GM23338 (cell line): ENCODE data around the gene MYCBPAP. TPM values are rescaled to one million over a fixed set of nuclear protein-coding genes. Genes with fewer than 3 reads are reported as not detected.

Source experiments
- ATAC-seq: fragments of 200-7000 bp; cut with Tn5 transposase; 3 replicates; pipeline ENCODE4 v1.9.1; 2020
- DNase-seq: peaks from one replicate; pipeline ENCODE4 v3.0.0-alpha.2; 2015; ENCODE audit warnings: low spot score
- H2AFZ ChIP-seq: fragments of 200-600 bp; sonication (generic); 2 replicates; pipeline ENCODE4 v1.8.0; 2016; ENCODE audit warnings: antibody characterized with exemption, mild to moderate bottlenecking, moderate library complexity
- H3F3A ChIP-seq: fragments of 200-600 bp; sonication (generic); replicated peaks from 2 replicates; pipeline ENCODE4 v1.8.0; 2017; ENCODE audit warnings: antibody characterized with exemption, mixed run types, low read depth
- H3K27ac ChIP-seq: fragments of 200-600 bp; sonication (generic); 2 replicates; pipeline ENCODE4 v1.6.1; 2016; ENCODE audit warnings: low read depth
- H3K27me3 ChIP-seq: fragments of 200-600 bp; sonication (generic); 2 replicates; pipeline ENCODE4 v1.8.0; 2016; ENCODE audit warnings: mild to moderate bottlenecking, mixed run types, moderate library complexity; ENCODE audit not compliant: insufficient read depth
- H3K36me3 ChIP-seq: fragments of 200-600 bp; sonication (generic); 2 replicates; pipeline ENCODE4 v1.8.0; 2016; ENCODE audit warnings: mild to moderate bottlenecking; ENCODE audit not compliant: insufficient read depth
- H3K4me1 ChIP-seq: fragments of 200-600 bp; sonication (generic); 2 replicates; pipeline ENCODE4 v1.8.0; 2016; ENCODE audit warnings: mild to moderate bottlenecking, moderate library complexity; ENCODE audit not compliant: insufficient read depth
- H3K4me2 ChIP-seq: fragments of 200-600 bp; sonication (generic); 2 replicates; pipeline ENCODE4 v1.7.1; 2017; ENCODE audit warnings: mixed run types
- H3K4me3 ChIP-seq: fragments of 200-600 bp; sonication (generic); 2 replicates; pipeline ENCODE4 v1.6.1; 2016; ENCODE audit warnings: mixed run types
- H3K79me2 ChIP-seq: fragments of 200-600 bp; sonication (generic); replicated peaks from 2 replicates; pipeline ENCODE4 v1.8.0; 2017; ENCODE audit warnings: mild to moderate bottlenecking; ENCODE audit not compliant: insufficient read depth
- H3K9me2 ChIP-seq: fragments of 200-600 bp; sonication (generic); 2 replicates; pipeline ENCODE4 v1.8.0; 2017; ENCODE audit not compliant: insufficient read depth
- H4K20me1 ChIP-seq: fragments of 200-600 bp; sonication (generic); replicated peaks from 2 replicates; pipeline ENCODE4 v1.8.0; 2017; ENCODE audit warnings: mild to moderate bottlenecking; ENCODE audit not compliant: insufficient read depth
- H3K27ac Mint-ChIP-seq: 2 replicates; pipeline ENCODE4 v1.8.0; 2020; ENCODE audit warnings: inconsistent platforms, mild to moderate bottlenecking, moderate library complexity, mixed read lengths
- H3K27me3 Mint-ChIP-seq: 3 replicates; pipeline ENCODE4 v1.8.0; 2022; ENCODE audit warnings: low read depth, mild to moderate bottlenecking, moderate library complexity, mixed read lengths, inconsistent platforms; ENCODE audit not compliant: insufficient read depth, poor library complexity
- H3K36me3 Mint-ChIP-seq: 3 replicates; pipeline ENCODE4 v1.8.0; 2021; ENCODE audit warnings: low read depth, mild to moderate bottlenecking, inconsistent platforms, moderate library complexity, mixed read lengths
- H3K4me1 Mint-ChIP-seq: 3 replicates; pipeline ENCODE4 v1.8.0; 2020; ENCODE audit warnings: mild to moderate bottlenecking, inconsistent platforms, mixed read lengths
- H3K4me3 Mint-ChIP-seq: 3 replicates; pipeline ENCODE4 v1.8.0; 2021; ENCODE audit warnings: moderate library complexity, mild to moderate bottlenecking, inconsistent platforms, mixed read lengths
- H3K9me3 Mint-ChIP-seq: 3 replicates; pipeline ENCODE4 v1.8.0; 2020; ENCODE audit warnings: moderate library complexity, mild to moderate bottlenecking, inconsistent platforms, mixed read lengths
- CREB1 ChIP-seq: fragments of 250-450 bp; sonication (Bioruptor Pico); IDR thresholded peaks from 2 replicates; pipeline ENCODE4 v1.5.0; 2020; ENCODE audit warnings: low read depth, mild to moderate bottlenecking, moderate library complexity
- EZH2 ChIP-seq: fragments of 200-600 bp; sonication (generic); IDR thresholded peaks from one replicate; pipeline ENCODE4 v1.8.0; 2017; ENCODE audit warnings: antibody characterized with exemption, mild to moderate bottlenecking, low read depth; ENCODE audit not compliant: unreplicated experiment
- EZH2phosphoT487 ChIP-seq: fragments of 200-600 bp; sonication (generic); IDR thresholded peaks from one replicate; pipeline ENCODE4 v1.8.1; 2018; ENCODE audit warnings: antibody characterized with exemption; ENCODE audit not compliant: unreplicated experiment
- JUNB ChIP-seq: IDR thresholded peaks from one replicate; pipeline ENCODE4 v1.6.1; 2016; ENCODE audit warnings: antibody characterized with exemption; ENCODE audit not compliant: unreplicated experiment
- NANOG ChIP-seq: IDR thresholded peaks from 2 replicates; pipeline ENCODE4 v1.6.1; 2016; ENCODE audit warnings: antibody characterized with exemption, borderline replicate concordance
- POLR2AphosphoS5 ChIP-seq: IDR thresholded peaks from 2 replicates; pipeline ENCODE4 v1.6.1; 2016; ENCODE audit warnings: antibody characterized with exemption, low read depth
- STAT1 ChIP-seq: IDR thresholded peaks from one replicate; pipeline ENCODE4 v1.6.1; 2016; ENCODE audit warnings: antibody characterized with exemption; ENCODE audit not compliant: unreplicated experiment
- ZNF114 ChIP-seq: fragments of 250-450 bp; sonication (Bioruptor Pico); IDR thresholded peaks from 2 replicates; pipeline ENCODE4 v1.5.0; 2020; ENCODE audit warnings: mild to moderate bottlenecking, moderate library complexity
- ZNF331 ChIP-seq: fragments of 250-450 bp; sonication (Bioruptor Pico); IDR thresholded peaks from 2 replicates; pipeline ENCODE4 v1.5.0; 2020; ENCODE audit warnings: low read depth, mild to moderate bottlenecking, moderate library complexity
- polyA plus RNA-seq: library from polyadenylated mRNA; unstranded; fragments of >200 nt; fragmentation: Nextera tagmentation; extraction: Ambion mirVana; gene quantifications from 2 replicates; pipeline ENCODE4 v1.2.1, GENCODE V29; 2016
- total RNA-seq: library from RNA; depleted of rRNA; stranded (reverse); fragments of >200 nt; shearing (Covaris generic); gene quantifications from 2 replicates; pipeline ENCODE4 v1.2.3, GENCODE V29; 2014
- TF ChIP-seq, protein P1 (sequence below): IDR thresholded peaks from one replicate; pipeline ENCODE4 v1.6.1; 2018; ENCODE audit warnings: antibody characterized with exemption; ENCODE audit not compliant: unreplicated experiment
- TF ChIP-seq, protein P2 (sequence below): IDR thresholded peaks from 2 replicates; pipeline ENCODE4 v1.6.1; 2016; ENCODE audit warnings: antibody characterized with exemption
- TF ChIP-seq, protein P3 (sequence below): fragments of 250-450 bp; sonication (Bioruptor Pico); IDR thresholded peaks from 2 replicates; pipeline ENCODE4 v1.5.0; 2020; ENCODE audit warnings: mild to moderate bottlenecking, moderate library complexity
- TF ChIP-seq, protein P4 (sequence below), 2 experiments: fragments of 200-600 bp in 1 of 2; sonication (generic) in 1 of 2; conservative IDR thresholded peaks; 2 replicates each; pipeline versions ENCODE4 v1.5.1 to v1.6.1; 2016 to 2017; ENCODE audit warnings: antibody characterized with exemption in 2 of 2, low read depth in 2 of 2, mild to moderate bottlenecking in 2 of 2, moderate library complexity in 1 of 2

The MYCBPAP gene
- total and polyA plus RNA-seq, 2 experiments from 2014 or later = 0.63 to 1.7 TPM

DNA sequence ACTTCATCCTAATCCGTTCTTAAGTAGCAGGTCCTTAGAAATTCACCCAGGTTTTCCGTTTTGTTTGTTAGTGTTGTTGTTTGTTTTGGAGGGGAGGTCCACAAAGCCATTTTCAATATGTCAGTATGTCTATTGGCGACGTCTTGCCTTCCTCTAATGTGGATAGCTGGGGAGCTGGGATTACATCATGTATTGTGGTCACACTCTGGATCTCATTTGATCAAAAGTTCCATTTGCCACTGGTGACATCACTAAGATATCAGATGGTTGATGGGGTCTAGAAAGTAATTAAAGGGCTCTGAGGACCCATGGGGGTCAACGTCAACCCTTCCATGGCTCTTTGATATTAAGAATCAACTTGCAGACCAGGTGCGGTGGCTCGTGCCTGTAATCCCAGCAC is 21.6 kb downstream of the MYCBPAP start:
- Histone ChIP-seq H3K4me1 (peaks cover 12% of the 10 kb centered on the region), H3K27me3 (peaks cover 28% of the 10 kb centered on the region), H3K27ac (no peak overlapping the region), H3K36me3 (no peaks in the 10 kb centered on the region), H3K4me3 (no peak overlapping the region), H3K4me2 (no peak overlapping the region), H4K20me1 (no peaks in the 10 kb centered on the region), H3K79me2 (no peaks in the 10 kb centered on the region), H3F3A (0 out of 2 replicates have a peak, but pooled peaks cover 4% of the 10 kb centered on the region), H2AFZ (no peak overlapping the region), H3K9me2 (peaks cover 3% of the 10 kb centered on the region; the same call in 1 of the 2 replicates)
- no peak overlapping the region for H3K4me3 Mint-ChIP-seq
- no peaks in the 10 kb centered on the region; the same call in 2 of the 3 replicates for H3K36me3 Mint-ChIP-seq
- no peak for TF ChIP-seq STAT1
- TF ChIP-seq, protein P1, sequence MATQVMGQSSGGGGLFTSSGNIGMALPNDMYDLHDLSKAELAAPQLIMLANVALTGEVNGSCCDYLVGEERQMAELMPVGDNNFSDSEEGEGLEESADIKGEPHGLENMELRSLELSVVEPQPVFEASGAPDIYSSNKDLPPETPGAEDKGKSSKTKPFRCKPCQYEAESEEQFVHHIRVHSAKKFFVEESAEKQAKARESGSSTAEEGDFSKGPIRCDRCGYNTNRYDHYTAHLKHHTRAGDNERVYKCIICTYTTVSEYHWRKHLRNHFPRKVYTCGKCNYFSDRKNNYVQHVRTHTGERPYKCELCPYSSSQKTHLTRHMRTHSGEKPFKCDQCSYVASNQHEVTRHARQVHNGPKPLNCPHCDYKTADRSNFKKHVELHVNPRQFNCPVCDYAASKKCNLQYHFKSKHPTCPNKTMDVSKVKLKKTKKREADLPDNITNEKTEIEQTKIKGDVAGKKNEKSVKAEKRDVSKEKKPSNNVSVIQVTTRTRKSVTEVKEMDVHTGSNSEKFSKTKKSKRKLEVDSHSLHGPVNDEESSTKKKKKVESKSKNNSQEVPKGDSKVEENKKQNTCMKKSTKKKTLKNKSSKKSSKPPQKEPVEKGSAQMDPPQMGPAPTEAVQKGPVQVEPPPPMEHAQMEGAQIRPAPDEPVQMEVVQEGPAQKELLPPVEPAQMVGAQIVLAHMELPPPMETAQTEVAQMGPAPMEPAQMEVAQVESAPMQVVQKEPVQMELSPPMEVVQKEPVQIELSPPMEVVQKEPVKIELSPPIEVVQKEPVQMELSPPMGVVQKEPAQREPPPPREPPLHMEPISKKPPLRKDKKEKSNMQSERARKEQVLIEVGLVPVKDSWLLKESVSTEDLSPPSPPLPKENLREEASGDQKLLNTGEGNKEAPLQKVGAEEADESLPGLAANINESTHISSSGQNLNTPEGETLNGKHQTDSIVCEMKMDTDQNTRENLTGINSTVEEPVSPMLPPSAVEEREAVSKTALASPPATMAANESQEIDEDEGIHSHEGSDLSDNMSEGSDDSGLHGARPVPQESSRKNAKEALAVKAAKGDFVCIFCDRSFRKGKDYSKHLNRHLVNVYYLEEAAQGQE = no peak
- TF ChIP-seq CREB1 (CRISPR knock-in tag) = no peak
- TF ChIP-seq ZNF114 = no peak
- TF ChIP-seq, protein P2, sequence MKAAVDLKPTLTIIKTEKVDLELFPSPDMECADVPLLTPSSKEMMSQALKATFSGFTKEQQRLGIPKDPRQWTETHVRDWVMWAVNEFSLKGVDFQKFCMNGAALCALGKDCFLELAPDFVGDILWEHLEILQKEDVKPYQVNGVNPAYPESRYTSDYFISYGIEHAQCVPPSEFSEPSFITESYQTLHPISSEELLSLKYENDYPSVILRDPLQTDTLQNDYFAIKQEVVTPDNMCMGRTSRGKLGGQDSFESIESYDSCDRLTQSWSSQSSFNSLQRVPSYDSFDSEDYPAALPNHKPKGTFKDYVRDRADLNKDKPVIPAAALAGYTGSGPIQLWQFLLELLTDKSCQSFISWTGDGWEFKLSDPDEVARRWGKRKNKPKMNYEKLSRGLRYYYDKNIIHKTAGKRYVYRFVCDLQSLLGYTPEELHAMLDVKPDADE = no peak
- no peak for TF ChIP-seq JUNB
- TF ChIP-seq, protein P3, sequence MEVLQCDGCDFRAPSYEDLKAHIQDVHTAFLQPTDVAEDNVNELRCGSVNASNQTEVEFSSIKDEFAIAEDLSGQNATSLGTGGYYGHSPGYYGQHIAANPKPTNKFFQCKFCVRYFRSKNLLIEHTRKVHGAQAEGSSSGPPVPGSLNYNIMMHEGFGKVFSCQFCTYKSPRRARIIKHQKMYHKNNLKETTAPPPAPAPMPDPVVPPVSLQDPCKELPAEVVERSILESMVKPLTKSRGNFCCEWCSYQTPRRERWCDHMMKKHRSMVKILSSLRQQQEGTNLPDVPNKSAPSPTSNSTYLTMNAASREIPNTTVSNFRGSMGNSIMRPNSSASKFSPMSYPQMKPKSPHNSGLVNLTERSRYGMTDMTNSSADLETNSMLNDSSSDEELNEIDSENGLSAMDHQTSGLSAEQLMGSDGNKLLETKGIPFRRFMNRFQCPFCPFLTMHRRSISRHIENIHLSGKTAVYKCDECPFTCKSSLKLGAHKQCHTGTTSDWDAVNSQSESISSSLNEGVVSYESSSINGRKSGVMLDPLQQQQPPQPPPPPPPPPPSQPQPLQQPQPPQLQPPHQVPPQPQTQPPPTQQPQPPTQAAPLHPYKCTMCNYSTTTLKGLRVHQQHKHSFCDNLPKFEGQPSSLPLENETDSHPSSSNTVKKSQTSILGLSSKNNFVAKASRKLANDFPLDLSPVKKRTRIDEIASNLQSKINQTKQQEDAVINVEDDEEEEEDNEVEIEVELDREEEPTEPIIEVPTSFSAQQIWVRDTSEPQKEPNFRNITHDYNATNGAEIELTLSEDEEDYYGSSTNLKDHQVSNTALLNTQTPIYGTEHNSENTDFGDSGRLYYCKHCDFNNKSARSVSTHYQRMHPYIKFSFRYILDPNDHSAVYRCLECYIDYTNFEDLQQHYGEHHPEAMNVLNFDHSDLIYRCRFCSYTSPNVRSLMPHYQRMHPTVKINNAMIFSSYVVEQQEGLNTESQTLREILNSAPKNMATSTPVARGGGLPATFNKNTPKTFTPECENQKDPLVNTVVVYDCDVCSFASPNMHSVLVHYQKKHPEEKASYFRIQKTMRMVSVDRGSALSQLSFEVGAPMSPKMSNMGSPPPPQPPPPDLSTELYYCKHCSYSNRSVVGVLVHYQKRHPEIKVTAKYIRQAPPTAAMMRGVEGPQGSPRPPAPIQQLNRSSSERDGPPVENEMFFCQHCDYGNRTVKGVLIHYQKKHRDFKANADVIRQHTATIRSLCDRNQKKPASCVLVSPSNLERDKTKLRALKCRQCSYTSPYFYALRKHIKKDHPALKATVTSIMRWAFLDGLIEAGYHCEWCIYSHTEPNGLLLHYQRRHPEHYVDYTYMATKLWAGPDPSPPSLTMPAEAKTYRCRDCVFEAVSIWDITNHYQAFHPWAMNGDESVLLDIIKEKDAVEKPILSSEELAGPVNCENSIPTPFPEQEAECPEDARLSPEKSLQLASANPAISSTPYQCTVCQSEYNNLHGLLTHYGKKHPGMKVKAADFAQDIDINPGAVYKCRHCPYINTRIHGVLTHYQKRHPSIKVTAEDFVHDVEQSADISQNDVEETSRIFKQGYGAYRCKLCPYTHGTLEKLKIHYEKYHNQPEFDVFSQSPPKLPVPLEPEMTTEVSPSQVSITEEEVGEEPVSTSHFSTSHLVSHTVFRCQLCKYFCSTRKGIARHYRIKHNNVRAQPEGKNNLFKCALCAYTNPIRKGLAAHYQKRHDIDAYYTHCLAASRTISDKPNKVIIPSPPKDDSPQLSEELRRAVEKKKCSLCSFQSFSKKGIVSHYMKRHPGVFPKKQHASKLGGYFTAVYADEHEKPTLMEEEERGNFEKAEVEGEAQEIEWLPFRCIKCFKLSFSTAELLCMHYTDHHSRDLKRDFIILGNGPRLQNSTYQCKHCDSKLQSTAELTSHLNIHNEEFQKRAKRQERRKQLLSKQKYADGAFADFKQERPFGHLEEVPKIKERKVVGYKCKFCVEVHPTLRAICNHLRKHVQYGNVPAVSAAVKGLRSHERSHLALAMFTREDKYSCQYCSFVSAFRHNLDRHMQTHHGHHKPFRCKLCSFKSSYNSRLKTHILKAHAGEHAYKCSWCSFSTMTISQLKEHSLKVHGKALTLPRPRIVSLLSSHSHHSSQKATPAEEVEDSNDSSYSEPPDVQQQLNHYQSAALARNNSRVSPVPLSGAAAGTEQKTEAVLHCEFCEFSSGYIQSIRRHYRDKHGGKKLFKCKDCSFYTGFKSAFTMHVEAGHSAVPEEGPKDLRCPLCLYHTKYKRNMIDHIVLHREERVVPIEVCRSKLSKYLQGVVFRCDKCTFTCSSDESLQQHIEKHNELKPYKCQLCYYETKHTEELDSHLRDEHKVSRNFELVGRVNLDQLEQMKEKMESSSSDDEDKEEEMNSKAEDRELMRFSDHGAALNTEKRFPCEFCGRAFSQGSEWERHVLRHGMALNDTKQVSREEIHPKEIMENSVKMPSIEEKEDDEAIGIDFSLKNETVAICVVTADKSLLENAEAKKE (CRISPR knock-in tag) = no peak
- no peak for TF ChIP-seq ZNF331
- no peak for TF ChIP-seq EZH2phosphoT487
- TF ChIP-seq EZH2 = no peak
- TF ChIP-seq POLR2AphosphoS5 = no peak
- TF ChIP-seq NANOG = no peak
- TF ChIP-seq, protein P4, sequence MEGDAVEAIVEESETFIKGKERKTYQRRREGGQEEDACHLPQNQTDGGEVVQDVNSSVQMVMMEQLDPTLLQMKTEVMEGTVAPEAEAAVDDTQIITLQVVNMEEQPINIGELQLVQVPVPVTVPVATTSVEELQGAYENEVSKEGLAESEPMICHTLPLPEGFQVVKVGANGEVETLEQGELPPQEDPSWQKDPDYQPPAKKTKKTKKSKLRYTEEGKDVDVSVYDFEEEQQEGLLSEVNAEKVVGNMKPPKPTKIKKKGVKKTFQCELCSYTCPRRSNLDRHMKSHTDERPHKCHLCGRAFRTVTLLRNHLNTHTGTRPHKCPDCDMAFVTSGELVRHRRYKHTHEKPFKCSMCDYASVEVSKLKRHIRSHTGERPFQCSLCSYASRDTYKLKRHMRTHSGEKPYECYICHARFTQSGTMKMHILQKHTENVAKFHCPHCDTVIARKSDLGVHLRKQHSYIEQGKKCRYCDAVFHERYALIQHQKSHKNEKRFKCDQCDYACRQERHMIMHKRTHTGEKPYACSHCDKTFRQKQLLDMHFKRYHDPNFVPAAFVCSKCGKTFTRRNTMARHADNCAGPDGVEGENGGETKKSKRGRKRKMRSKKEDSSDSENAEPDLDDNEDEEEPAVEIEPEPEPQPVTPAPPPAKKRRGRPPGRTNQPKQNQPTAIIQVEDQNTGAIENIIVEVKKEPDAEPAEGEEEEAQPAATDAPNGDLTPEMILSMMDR (conservative IDR thresholded peaks at IDR 0.05; ENCODE audit: low read depth in 2 of 2) = no peak
- peaks cover 33% of the 10 kb centered on the region for H3K27me3 Mint-ChIP-seq
- H3K27ac Mint-ChIP-seq = no peak overlapping the region
- peaks cover 23% of the 10 kb centered on the region for H3K4me1 Mint-ChIP-seq
- no peaks in the 10 kb centered on the region; the same call in 2 of the 3 replicates for H3K9me3 Mint-ChIP-seq
- ATAC-seq = no peak
- no peak for DNase-seq
